Measurements from ENCODE around the gene SPTB. TPM values are rescaled to one million over a fixed set of nuclear protein-coding genes. Genes with fewer than 3 reads are reported as not detected.

Gene SPTB
- total and polyA plus RNA-seq, 8 donors: under 0.01 to 3.5 (median 0.55) TPM; not detected in 2

- DNase-seq: no peak
- 13 to 57% (median 47%) methylated on average over 1 of the region's 1 CpG for WGBS, 5 donors
- no peaks in the 10 kb centered on the region for H3K36me3 ChIP-seq
- peaks cover 0 to 4% (median 0%) of the 10 kb centered on the region in 4 donors for H3K4me1 ChIP-seq
- no peaks in the 10 kb centered on the region for H3K27me3 ChIP-seq
- intact Hi-C loops (cut with DNase I; ENCODE audit: low total_unique reads): no loop called here
- H3K4me3 ChIP-seq: no peak overlapping the region
- H3K9me3 ChIP-seq: no peaks in the 10 kb centered on the region
- no peak for TF ChIP-seq POLR2A (IDR thresholded peaks at IDR 0.05)
- no peak for TF ChIP-seq POLR2AphosphoS5 (IDR thresholded peaks at IDR 0.05)
- TF ChIP-seq, protein P1, sequence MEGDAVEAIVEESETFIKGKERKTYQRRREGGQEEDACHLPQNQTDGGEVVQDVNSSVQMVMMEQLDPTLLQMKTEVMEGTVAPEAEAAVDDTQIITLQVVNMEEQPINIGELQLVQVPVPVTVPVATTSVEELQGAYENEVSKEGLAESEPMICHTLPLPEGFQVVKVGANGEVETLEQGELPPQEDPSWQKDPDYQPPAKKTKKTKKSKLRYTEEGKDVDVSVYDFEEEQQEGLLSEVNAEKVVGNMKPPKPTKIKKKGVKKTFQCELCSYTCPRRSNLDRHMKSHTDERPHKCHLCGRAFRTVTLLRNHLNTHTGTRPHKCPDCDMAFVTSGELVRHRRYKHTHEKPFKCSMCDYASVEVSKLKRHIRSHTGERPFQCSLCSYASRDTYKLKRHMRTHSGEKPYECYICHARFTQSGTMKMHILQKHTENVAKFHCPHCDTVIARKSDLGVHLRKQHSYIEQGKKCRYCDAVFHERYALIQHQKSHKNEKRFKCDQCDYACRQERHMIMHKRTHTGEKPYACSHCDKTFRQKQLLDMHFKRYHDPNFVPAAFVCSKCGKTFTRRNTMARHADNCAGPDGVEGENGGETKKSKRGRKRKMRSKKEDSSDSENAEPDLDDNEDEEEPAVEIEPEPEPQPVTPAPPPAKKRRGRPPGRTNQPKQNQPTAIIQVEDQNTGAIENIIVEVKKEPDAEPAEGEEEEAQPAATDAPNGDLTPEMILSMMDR (IDR thresholded peaks at IDR 0.05): no peak
- TF ChIP-seq EP300 (IDR thresholded peaks at IDR 0.05): no peak
- H3K27ac ChIP-seq: no peak overlapping the region
Measured at GRCh38 chr14:64788706-64789105, 91.0 kb downstream of the SPTB start.

DNA sequence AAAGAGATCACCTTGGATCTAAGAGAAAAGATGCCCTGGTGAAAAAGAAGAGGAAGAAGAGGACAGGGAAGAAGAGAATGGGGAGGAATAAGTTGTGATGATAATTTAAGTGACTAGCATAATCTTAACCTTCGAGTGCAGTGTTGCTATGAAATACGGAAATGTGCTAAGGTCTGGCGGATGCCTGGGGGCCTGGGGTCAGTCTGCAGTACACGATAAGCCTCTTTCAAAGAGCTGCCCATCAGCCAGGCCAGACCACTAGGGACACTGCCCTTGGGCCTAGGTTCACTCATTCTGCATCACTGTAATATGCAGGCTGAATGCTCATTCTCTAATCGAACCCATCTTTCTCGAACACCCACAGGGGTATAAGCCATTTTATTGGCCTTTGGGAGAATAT, 92.1 kb downstream of the SPTB start:
- WGBS, 5 donors: 88 to 93% (median 92%) methylated on average over 6 of the region's 6 CpGs
- TF ChIP-seq POLR2A (IDR thresholded peaks at IDR 0.05): no peak
- TF ChIP-seq EP300 (IDR thresholded peaks at IDR 0.05): no peak
- TF ChIP-seq, protein P1 (IDR thresholded peaks at IDR 0.05): no peak
- TF ChIP-seq POLR2AphosphoS5 (IDR thresholded peaks at IDR 0.05): no peak
- Histone ChIP-seq H3K4me3 (no peak overlapping the region), H3K36me3 (no peaks in the 10 kb centered on the region), H3K27ac (no peak overlapping the region), H3K27me3 (no peaks in the 10 kb centered on the region), H3K9me3 (no peaks in the 10 kb centered on the region), H3K4me1 (peaks cover 0 to 4% (median 0%) of the 10 kb centered on the region in 4 donors)
- intact Hi-C loops (cut with DNase I; ENCODE audit: low total_unique reads): no loop called here
- no peak for DNase-seq

- peak in 1 of 2 donors; percentile 49 for DNase-seq
- intact Hi-C loops (cut with DNase I; ENCODE audit: low total_unique reads): no loop called here
Measured at GRCh38 chr14:64786296-64787149, 93.2 kb downstream of the SPTB start.

DNA sequence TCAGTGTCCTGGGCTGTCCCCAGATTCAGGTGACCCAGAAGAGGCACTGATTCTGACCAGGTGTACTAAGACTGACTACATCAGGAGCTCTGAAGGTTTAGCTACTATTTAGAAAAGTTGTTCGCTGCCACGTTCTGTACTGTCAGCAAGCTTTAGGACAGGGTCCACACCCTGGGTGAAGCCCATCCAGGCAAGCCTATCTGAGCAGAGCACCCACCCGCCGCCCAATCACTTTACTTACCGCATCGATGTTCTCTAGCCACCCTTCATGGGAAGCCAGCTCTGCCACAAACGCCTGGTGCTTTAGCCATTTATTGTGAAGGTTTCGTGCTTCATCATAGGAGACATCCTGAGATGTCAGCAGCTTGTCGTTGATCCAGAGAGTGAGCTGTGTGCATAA, 95.7 kb downstream of the SPTB start:
- Histone ChIP-seq H3K4me1 (peaks cover 0 to 4% (median 0%) of the 10 kb centered on the region in 4 donors), H3K4me3 (no peak overlapping the region), H3K27ac (no peak overlapping the region), H3K9me3 (no peaks in the 10 kb centered on the region), H3K36me3 (no peaks in the 10 kb centered on the region), H3K27me3 (no peaks in the 10 kb centered on the region)
- no peak for DNase-seq
- 90 to 99% (median 94%) methylated on average over 9 of the region's 9 CpGs for WGBS, 5 donors
- TF ChIP-seq, protein P1 (IDR thresholded peaks at IDR 0.05): no peak
- TF ChIP-seq POLR2AphosphoS5 (IDR thresholded peaks at IDR 0.05) (no peak), EP300 (IDR thresholded peaks at IDR 0.05) (no peak), POLR2A (IDR thresholded peaks at IDR 0.05) (no peak)
- intact Hi-C loops (cut with DNase I; ENCODE audit: low total_unique reads): no loop called here

More at GRCh38 chr14:64786296-64787149, 93.2 kb downstream of the SPTB start:
- Histone ChIP-seq H3K4me3 (no peak overlapping the region), H3K9me3 (no peaks in the 10 kb centered on the region), H3K4me1 (peaks cover 0 to 4% (median 0%) of the 10 kb centered on the region in 4 donors), H3K27me3 (no peaks in the 10 kb centered on the region), H3K36me3 (no peaks in the 10 kb centered on the region), H3K27ac (no peak overlapping the region)
- WGBS, 5 donors: 85 to 90% (median 88%) methylated on average over 14 to 24 of the region's 24 CpGs
- TF ChIP-seq, protein P1 (IDR thresholded peaks at IDR 0.05): no peak
- no peak for TF ChIP-seq EP300 (IDR thresholded peaks at IDR 0.05)
- no peak for TF ChIP-seq POLR2A (IDR thresholded peaks at IDR 0.05)
- TF ChIP-seq POLR2AphosphoS5 (IDR thresholded peaks at IDR 0.05): no peak
